Uterus (tissue), 4 donors: Measurements from ENCODE around the gene PTPRN2. TPM values are rescaled to one million over a fixed set of nuclear protein-coding genes. Genes with fewer than 3 reads are reported as not detected.

Experiments used
- DNase-seq, 2 donors: peaks; one replicate each; pipeline ENCODE4 v3.0.0-alpha.2; 2019 to 2020
- H3K27ac ChIP-seq, 2 donors: fragments of 200-600 bp; sonication (generic); 1 replicate in 1 of 2; 2 replicates in 1 of 2; pipeline ENCODE4 v1.5.1; 2016 to 2018
- H3K27me3 ChIP-seq, 2 donors: fragments of 200-600 bp; sonication (generic); one replicate each; pipeline ENCODE4 v1.5.1; 2018 to 2019; ENCODE audit warnings: control low read depth in 1 of 2
- H3K36me3 ChIP-seq, 2 donors: fragments of 200-600 bp; sonication (generic); one replicate each; pipeline ENCODE4 v1.5.1; 2019; ENCODE audit warnings: control low read depth in 1 of 2
- H3K4me1 ChIP-seq, 2 donors: fragments of 200-600 bp; sonication (generic); one replicate each; pipeline ENCODE4 v1.5.1; 2018 to 2019; ENCODE audit warnings: control low read depth in 1 of 2
- H3K4me3 ChIP-seq, 2 donors: fragments of 200-600 bp; sonication (generic); 1 replicate in 1 of 2; 2 replicates in 1 of 2; pipeline ENCODE4 v1.5.1; 2018 to 2019; ENCODE audit warnings: mild to moderate bottlenecking in 1 of 2
- H3K9me3 ChIP-seq, 2 donors: fragments of 200-600 bp; sonication (generic); one replicate each; pipeline ENCODE4 v1.5.1; 2019; ENCODE audit warnings: control low read depth in 1 of 2
- CTCF ChIP-seq, 4 experiments: fragments of 200-600 bp in 2 of 4; fragments of 450-650 bp in 2 of 4; sonication (generic) in 2 of 4; IDR thresholded peaks; one replicate each; pipeline ENCODE4 v1.5.1; 2016 to 2019; ENCODE audit warnings: antibody characterized with exemption in 4 of 4, mild to moderate bottlenecking in 2 of 4, moderate library complexity in 1 of 4
- POLR2A ChIP-seq, 2 donors: fragments of 450-650 bp; IDR thresholded peaks; one replicate each; pipeline ENCODE4 v1.6.1; 2016; ENCODE audit warnings: antibody characterized with exemption in 2 of 2, mild to moderate bottlenecking in 1 of 2, moderate library complexity in 1 of 2
- intact Hi-C: fragments of 100-400 bp; cut with DNase I; formaldehyde crosslinking; loops from one replicate; pipeline ENCODE4 v1.15.1; 2023; ENCODE audit warnings: low total_unique reads
- total RNA-seq, 4 donors: library from RNA; depleted of rRNA in 3 of 4; stranded (reverse); fragments of >200 nt in 3 of 4; gene quantifications; one replicate each; pipeline versions ENCODE4 v1.1.0 to v1.2.4, GENCODE V29; 2014 to 2023
- donor health status: DM: yes; HTN: yes; CAD: no.

PTPRN2 gene
- total RNA-seq, 4 donors from 2014 or later: 1.2 to 5.2 (median 2.3) TPM

GRCh38 chr7:157708919-157709295 is 878.7 kb downstream of the PTPRN2 start:
- no peak for DNase-seq
- H3K36me3 ChIP-seq: no peaks in the 10 kb centered on the region
- H3K9me3 ChIP-seq: no peaks in the 10 kb centered on the region
- H3K4me3 ChIP-seq: no peak overlapping the region
- TF ChIP-seq CTCF (IDR thresholded peaks at IDR 0.05) (no peak), POLR2A (IDR thresholded peaks at IDR 0.05) (no peak)
- no peak overlapping the region for H3K27ac ChIP-seq
- no peaks in the 10 kb centered on the region for H3K27me3 ChIP-seq
- intact Hi-C loops: no loop called here
- H3K4me1 ChIP-seq: no peaks in the 10 kb centered on the region

GRCh38 chr7:157707983-157708918 is 879.4 kb downstream of the PTPRN2 start:
- Histone ChIP-seq H3K4me1 (no peaks in the 10 kb centered on the region), H3K36me3 (no peaks in the 10 kb centered on the region), H3K9me3 (no peaks in the 10 kb centered on the region), H3K27me3 (no peaks in the 10 kb centered on the region), H3K27ac (no peak overlapping the region), H3K4me3 (no peak overlapping the region)
- intact Hi-C loops: no loop called here
- TF ChIP-seq POLR2A (IDR thresholded peaks at IDR 0.05) (no peak), CTCF (IDR thresholded peaks at IDR 0.05) (no peak)
- DNase-seq: no peak

- intact Hi-C loops: no loop called here
- Histone ChIP-seq H3K4me1 (no peaks in the 10 kb centered on the region), H3K27ac (no peak overlapping the region), H3K4me3 (no peak overlapping the region), H3K36me3 (no peaks in the 10 kb centered on the region), H3K27me3 (no peaks in the 10 kb centered on the region), H3K9me3 (no peaks in the 10 kb centered on the region)
- TF ChIP-seq CTCF (IDR thresholded peaks at IDR 0.05): no peak
- DNase-seq: no peak
These were observed 883.3 kb downstream of the PTPRN2 start for GRCh38 chr7:157704365-157704764.

- H3K9me3 ChIP-seq: no peaks in the 10 kb centered on the region
- TF ChIP-seq POLR2A (IDR thresholded peaks at IDR 0.05) (no peak), CTCF (IDR thresholded peaks at IDR 0.05) (no peak)
- no peaks in the 10 kb centered on the region for H3K36me3 ChIP-seq
- intact Hi-C loops: no loop called here
- no peak overlapping the region for H3K27ac ChIP-seq
- H3K4me3 ChIP-seq: no peak overlapping the region
- no peaks in the 10 kb centered on the region for H3K4me1 ChIP-seq
- H3K27me3 ChIP-seq: no peaks in the 10 kb centered on the region
- no peak for DNase-seq
These were observed 884.0 kb downstream of the PTPRN2 start for GRCh38 chr7:157703534-157704195.

GRCh38 chr7:157703131-157703530 is 884.5 kb downstream of the PTPRN2 start:
- Histone ChIP-seq H3K27ac (no peak overlapping the region), H3K4me3 (no peak overlapping the region), H3K4me1 (no peaks in the 10 kb centered on the region), H3K9me3 (no peaks in the 10 kb centered on the region), H3K27me3 (no peaks in the 10 kb centered on the region), H3K36me3 (no peaks in the 10 kb centered on the region)
- DNase-seq: peak in 1 of 2 donors; percentile 1
- intact Hi-C loops: no loop called here
- TF ChIP-seq CTCF (IDR thresholded peaks at IDR 0.05) (no peak), POLR2A (IDR thresholded peaks at IDR 0.05) (no peak)
